Measurements from ENCODE around the gene MID1. TPM values are rescaled to one million over a fixed set of nuclear protein-coding genes. Genes with fewer than 3 reads are reported as not detected.

The MID1 gene
- polyA plus RNA-seq, 1 donor = 11.1 TPM

- DNase-seq = no peak
- Histone ChIP-seq H3K4me3 (ENCODE audit: low read length) (no peak overlapping the region), H3K27me3 (ENCODE audit: control insufficient read depth, insufficient read depth, low read length) (no peaks in the 10 kb centered on the region), H3K4me1 (ENCODE audit: control insufficient read depth, insufficient read depth, low read length) (no peaks in the 10 kb centered on the region), H3K36me3 (ENCODE audit: control insufficient read depth, insufficient read depth, low read length) (no peaks in the 10 kb centered on the region), H3K9me3 (ENCODE audit: control insufficient read depth, low read depth, low read length) (no peaks in the 10 kb centered on the region), H3K27ac (ENCODE audit: low read length) (no peak overlapping the region)
- no CpG with 5 or more reads among the region's 3 CpGs for WGBS (ENCODE audit: insufficient coverage, low lambda C conversion rate)
Measured at GRCh38 chrX:10397349-10397748, 223.0 kb downstream of the MID1 start.

DNA sequence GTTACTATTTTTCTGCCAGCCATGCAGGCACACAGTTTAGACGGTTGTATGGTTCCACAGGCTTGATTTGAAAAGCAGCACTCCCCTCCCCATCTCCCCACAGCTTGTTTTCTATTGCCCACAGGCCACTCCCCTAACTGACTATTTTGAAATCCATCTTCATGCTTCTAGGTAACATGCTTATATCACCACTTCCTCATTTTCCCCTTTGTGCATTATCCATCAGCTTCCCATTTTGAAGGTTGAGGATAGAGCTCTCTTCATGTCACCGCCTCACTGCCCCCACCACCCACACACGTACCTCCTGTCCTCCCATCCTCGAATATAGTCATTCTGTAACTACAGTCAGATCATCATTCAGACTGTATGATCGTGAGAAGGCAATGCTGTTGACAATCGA is 224.7 kb downstream of the MID1 start:
- Histone ChIP-seq H3K4me1 (ENCODE audit: control insufficient read depth, insufficient read depth, low read length) (no peaks in the 10 kb centered on the region), H3K9me3 (ENCODE audit: control insufficient read depth, low read depth, low read length) (no peaks in the 10 kb centered on the region), H3K27me3 (ENCODE audit: control insufficient read depth, insufficient read depth, low read length) (no peaks in the 10 kb centered on the region), H3K36me3 (ENCODE audit: control insufficient read depth, insufficient read depth, low read length) (no peaks in the 10 kb centered on the region), H3K4me3 (ENCODE audit: low read length) (no peak overlapping the region), H3K27ac (ENCODE audit: low read length) (no peak overlapping the region)
- no peak for DNase-seq
- WGBS (ENCODE audit: insufficient coverage, low lambda C conversion rate) = no CpG with 5 or more reads among the region's 6 CpGs
